ENCODE results near the gene CCDC201. TPM values are rescaled to one million over a fixed set of nuclear protein-coding genes. Genes with fewer than 3 reads are reported as not detected.
"Not testable (repeated sequence)": the region's sequence is repeated elsewhere in the genome, so short reads cannot be mapped to it uniquely, and the experiment has no call there.

The CCDC201 gene
- total and polyA plus RNA-seq, 2 donors (not counting 3 experiments of a cell fraction or from before 2014, with no cell fraction given) = not detected

DNA sequence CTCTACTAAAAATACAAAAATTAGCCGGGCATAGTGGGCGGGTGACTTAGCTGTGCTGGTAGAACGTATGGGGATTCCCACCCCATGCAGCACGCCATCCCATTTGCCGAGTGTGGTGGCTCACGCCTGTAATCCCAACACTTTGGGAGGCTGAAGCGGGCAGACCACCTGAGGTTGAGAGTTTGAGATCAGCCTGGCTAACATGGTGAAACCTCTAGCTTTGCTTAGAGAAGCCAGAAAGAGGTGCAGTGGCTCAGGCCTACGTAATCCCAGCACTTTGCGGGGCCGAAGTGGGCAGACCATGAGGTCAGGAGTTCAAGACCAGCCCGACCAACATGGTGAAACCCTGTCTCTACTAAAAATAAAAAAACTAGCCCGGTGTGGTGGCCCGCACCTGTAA is 45.2 kb downstream of the CCDC201 start:
- DNase-seq (ENCODE audit: low read depth, low spot score); H3K36me3 ChIP-seq (ENCODE audit: control insufficient read depth in 2 of 2, extremely low read depth in 1 of 2, insufficient read depth in 2 of 2, low read length in 2 of 2); H2AFZ ChIP-seq (ENCODE audit: low read depth, low read length); H3K9ac ChIP-seq (replicated peaks; ENCODE audit: extremely low read depth, insufficient read depth, low read length); dilution Hi-C loops (cut with MboI; ENCODE audit: extremely low pct_ligation_motif_present, low sequenced_read_pairs); H3K27ac ChIP-seq (ENCODE audit: insufficient read depth, low read depth, low read length); FAIRE-seq; POLR2A ChIA-PET; H3K27me3 ChIP-seq (ENCODE audit: control insufficient read depth in 2 of 2, insufficient read depth in 2 of 2, low read length in 2 of 2); H4K20me1 ChIP-seq (replicated peaks; ENCODE audit: control insufficient read depth, extremely low read depth, insufficient read depth, low read length); H3K4me2 ChIP-seq (ENCODE audit: insufficient read depth, low read length); CTCF ChIA-PET; H3K79me2 ChIP-seq (ENCODE audit: control insufficient read depth, insufficient read depth, low read length); BruUV-seq (replicated peaks); H3K4me3 ChIP-seq (replicated peaks in 1 of 3; ENCODE audit: insufficient read depth in 1 of 3, low read depth in 1 of 3, low read length in 3 of 3); H3K9me3 ChIP-seq (replicated peaks; ENCODE audit: control insufficient read depth, insufficient read depth, low read length); intact Hi-C loops (cut with micrococcal nuclease); H3K4me1 ChIP-seq (ENCODE audit: control insufficient read depth, extremely low read depth, insufficient read depth, low read length); H3K9me1 ChIP-seq (replicated peaks; ENCODE audit: control insufficient read depth, extremely low read depth, insufficient read depth, low read length): not testable (repeated sequence)

DNA sequence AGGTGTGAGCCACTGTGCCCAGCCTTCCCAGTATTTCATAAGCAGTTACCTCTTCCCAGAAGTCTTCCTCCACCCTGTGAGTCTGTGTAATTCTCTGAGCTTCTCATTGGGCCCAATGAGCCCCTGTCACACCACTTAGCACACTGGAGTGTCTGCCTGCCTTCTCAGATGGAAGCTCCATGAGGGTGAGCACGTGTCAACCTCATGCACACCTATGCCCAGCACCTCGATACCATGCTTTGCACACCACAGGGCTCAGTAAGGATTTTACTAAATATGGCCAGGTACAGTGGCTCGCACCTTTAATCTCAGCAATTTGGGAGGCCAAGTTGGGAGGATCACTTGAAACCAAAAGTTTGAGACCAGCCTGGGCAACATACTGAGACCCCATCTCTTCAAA is 46.3 kb downstream of the CCDC201 start:
- H3K36me3 ChIP-seq (ENCODE audit: control insufficient read depth in 2 of 2, extremely low read depth in 1 of 2, insufficient read depth in 2 of 2, low read length in 2 of 2); CTCF ChIA-PET; H2AFZ ChIP-seq (ENCODE audit: low read depth, low read length); H3K9me1 ChIP-seq (replicated peaks; ENCODE audit: control insufficient read depth, extremely low read depth, insufficient read depth, low read length); H3K9me3 ChIP-seq (replicated peaks; ENCODE audit: control insufficient read depth, insufficient read depth, low read length); dilution Hi-C loops (cut with MboI; ENCODE audit: extremely low pct_ligation_motif_present, low sequenced_read_pairs); H3K4me3 ChIP-seq (replicated peaks in 1 of 3; ENCODE audit: insufficient read depth in 1 of 3, low read depth in 1 of 3, low read length in 3 of 3); H3K4me2 ChIP-seq (ENCODE audit: insufficient read depth, low read length); H3K9ac ChIP-seq (replicated peaks; ENCODE audit: extremely low read depth, insufficient read depth, low read length); DNase-seq (ENCODE audit: low read depth, low spot score); H3K27me3 ChIP-seq (ENCODE audit: control insufficient read depth in 2 of 2, insufficient read depth in 2 of 2, low read length in 2 of 2); H3K79me2 ChIP-seq (ENCODE audit: control insufficient read depth, insufficient read depth, low read length); FAIRE-seq; H3K27ac ChIP-seq (ENCODE audit: insufficient read depth, low read depth, low read length); POLR2A ChIA-PET; intact Hi-C loops (cut with micrococcal nuclease); H4K20me1 ChIP-seq (replicated peaks; ENCODE audit: control insufficient read depth, extremely low read depth, insufficient read depth, low read length); BruUV-seq (replicated peaks); H3K4me1 ChIP-seq (ENCODE audit: control insufficient read depth, extremely low read depth, insufficient read depth, low read length): not testable (repeated sequence)

GRCh38 chr7:45818763-45819162 is 54.1 kb downstream of the CCDC201 start:
- H3K9me1 ChIP-seq (replicated peaks; ENCODE audit: control insufficient read depth, extremely low read depth, insufficient read depth, low read length); H3K4me3 ChIP-seq (replicated peaks in 1 of 3; ENCODE audit: insufficient read depth in 1 of 3, low read depth in 1 of 3, low read length in 3 of 3); H3K27me3 ChIP-seq (ENCODE audit: control insufficient read depth in 2 of 2, insufficient read depth in 2 of 2, low read length in 2 of 2); POLR2A ChIA-PET; H3K9ac ChIP-seq (replicated peaks; ENCODE audit: extremely low read depth, insufficient read depth, low read length); dilution Hi-C loops (cut with MboI; ENCODE audit: extremely low pct_ligation_motif_present, low sequenced_read_pairs); intact Hi-C loops (cut with micrococcal nuclease); H3K4me2 ChIP-seq (ENCODE audit: insufficient read depth, low read length); H3K4me1 ChIP-seq (ENCODE audit: control insufficient read depth, extremely low read depth, insufficient read depth, low read length); H3K27ac ChIP-seq (ENCODE audit: insufficient read depth, low read depth, low read length); H3K36me3 ChIP-seq (ENCODE audit: control insufficient read depth in 2 of 2, extremely low read depth in 1 of 2, insufficient read depth in 2 of 2, low read length in 2 of 2); BruUV-seq (replicated peaks); H3K79me2 ChIP-seq (ENCODE audit: control insufficient read depth, insufficient read depth, low read length); FAIRE-seq; H3K9me3 ChIP-seq (replicated peaks; ENCODE audit: control insufficient read depth, insufficient read depth, low read length); CTCF ChIA-PET; H2AFZ ChIP-seq (ENCODE audit: low read depth, low read length); H4K20me1 ChIP-seq (replicated peaks; ENCODE audit: control insufficient read depth, extremely low read depth, insufficient read depth, low read length); DNase-seq (ENCODE audit: low read depth, low spot score): not testable (repeated sequence)

- H3K4me2 ChIP-seq (ENCODE audit: insufficient read depth, low read length); H4K20me1 ChIP-seq (replicated peaks; ENCODE audit: control insufficient read depth, extremely low read depth, insufficient read depth, low read length); H3K4me3 ChIP-seq (replicated peaks in 1 of 3; ENCODE audit: insufficient read depth in 1 of 3, low read depth in 1 of 3, low read length in 3 of 3); BruUV-seq (replicated peaks); CTCF ChIA-PET; H3K27ac ChIP-seq (ENCODE audit: insufficient read depth, low read depth, low read length); H3K79me2 ChIP-seq (ENCODE audit: control insufficient read depth, insufficient read depth, low read length); H3K9me1 ChIP-seq (replicated peaks; ENCODE audit: control insufficient read depth, extremely low read depth, insufficient read depth, low read length); FAIRE-seq; POLR2A ChIA-PET; H3K4me1 ChIP-seq (ENCODE audit: control insufficient read depth, extremely low read depth, insufficient read depth, low read length); DNase-seq (ENCODE audit: low read depth, low spot score); H3K9me3 ChIP-seq (replicated peaks; ENCODE audit: control insufficient read depth, insufficient read depth, low read length); H3K9ac ChIP-seq (replicated peaks; ENCODE audit: extremely low read depth, insufficient read depth, low read length); H3K27me3 ChIP-seq (ENCODE audit: control insufficient read depth in 2 of 2, insufficient read depth in 2 of 2, low read length in 2 of 2); H3K36me3 ChIP-seq (ENCODE audit: control insufficient read depth in 2 of 2, extremely low read depth in 1 of 2, insufficient read depth in 2 of 2, low read length in 2 of 2); dilution Hi-C loops (cut with MboI; ENCODE audit: extremely low pct_ligation_motif_present, low sequenced_read_pairs); intact Hi-C loops (cut with micrococcal nuclease); H2AFZ ChIP-seq (ENCODE audit: low read depth, low read length): not testable (repeated sequence)
These were observed 55.0 kb downstream of the CCDC201 start for GRCh38 chr7:45817913-45818312.

Data from endothelial cell of umbilical vein (primary cell).